CD4-positive, alpha-beta T cell treated with Interleukin-17A for 4 hours (primary cell): ENCODE results near the gene CPVL.
A peak's percentile ranks its signal among the peaks of the same experiment; 100 is the strongest.

ENCODE experiments used
- DNase-seq: peaks from one replicate; pipeline ENCODE4 v3.0.0-alpha.2; 2020; ENCODE audit warnings: mixed read lengths

CPVL gene

DNA sequence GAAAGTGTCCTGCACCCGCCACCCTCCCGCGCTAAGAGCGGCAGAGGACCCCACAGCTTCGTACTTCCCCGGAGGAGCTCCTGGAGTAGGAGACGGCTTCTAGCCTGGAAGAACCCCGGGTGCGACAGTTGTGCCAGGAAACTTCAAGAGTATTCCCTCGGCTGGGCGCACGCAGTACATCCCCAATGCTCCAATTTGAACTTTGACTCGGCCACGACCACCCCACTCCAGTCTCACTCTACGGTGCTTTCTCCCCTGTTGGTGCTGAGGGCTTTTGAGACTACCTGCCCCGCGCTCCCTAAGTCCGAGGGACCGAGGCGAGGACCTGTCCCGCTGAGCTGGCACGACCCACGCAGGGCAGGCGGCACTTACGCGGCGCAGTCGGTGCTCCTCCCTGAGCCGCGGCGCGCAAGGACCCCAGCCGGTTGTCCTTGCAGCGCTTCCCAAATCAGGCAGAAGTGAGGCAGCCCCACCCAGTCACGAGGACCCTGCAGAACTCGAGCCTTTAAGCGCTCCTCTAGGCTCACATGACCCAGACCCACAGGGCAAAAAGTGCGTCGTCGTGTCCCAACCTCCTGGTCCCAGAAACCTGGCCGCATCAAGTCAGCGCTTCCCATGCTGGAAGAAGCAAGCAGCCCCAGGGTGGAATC, at the start of gene CPVL:
Gene CPVL (minus strand): TSS at position 481 of the 650 bp plus-strand sequence. CDS start 25,476 bp downstream, outside the sequence.
- no peak for DNase-seq

DNA sequence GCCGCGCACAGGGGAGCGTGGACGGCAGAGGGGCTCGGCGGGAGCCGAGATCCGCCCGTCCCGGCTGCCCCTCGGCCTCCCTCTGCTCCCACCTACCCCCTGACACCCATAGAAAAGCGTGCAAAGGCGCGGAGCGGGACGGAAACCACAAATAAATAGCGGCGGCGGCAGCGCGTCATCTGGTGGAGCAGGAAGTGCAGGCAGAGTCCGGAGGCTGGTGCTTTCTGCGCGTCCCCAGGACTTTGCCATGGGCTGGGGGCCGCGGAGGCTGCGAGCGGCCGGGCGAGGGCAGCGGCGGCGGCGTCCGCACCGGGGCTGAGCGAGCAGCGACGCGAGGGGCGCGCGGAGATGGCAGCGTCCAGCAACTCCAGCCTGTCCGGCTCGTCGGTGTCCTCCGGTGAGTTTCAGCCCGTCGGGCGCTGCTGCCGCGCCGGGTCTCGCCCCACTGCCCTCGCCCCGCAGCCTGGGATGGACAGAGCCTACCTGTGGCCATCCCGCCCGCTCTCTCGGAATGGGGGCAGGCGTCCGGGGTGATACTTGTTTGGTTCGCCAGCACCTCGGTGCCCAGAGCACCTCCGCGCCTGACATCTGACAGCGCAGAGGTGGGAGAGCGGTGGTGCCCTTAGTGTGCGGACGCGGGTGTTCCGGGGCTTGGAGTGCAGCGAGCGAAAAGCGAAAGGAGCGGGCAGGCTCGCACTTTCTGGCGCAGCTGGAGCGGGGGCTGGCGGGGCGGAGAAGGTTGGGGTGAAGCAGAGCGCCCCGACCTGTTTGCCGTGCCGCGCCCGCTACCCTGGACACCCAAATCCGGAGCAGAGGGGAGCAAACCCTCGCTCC, 48.5 kb upstream of the CPVL start, which contains the start of gene CHN2:
Gene CHN2 (plus strand): TSS at position 182 of the 834 bp plus-strand sequence.
- peak; percentile 48 for DNase-seq

DNA sequence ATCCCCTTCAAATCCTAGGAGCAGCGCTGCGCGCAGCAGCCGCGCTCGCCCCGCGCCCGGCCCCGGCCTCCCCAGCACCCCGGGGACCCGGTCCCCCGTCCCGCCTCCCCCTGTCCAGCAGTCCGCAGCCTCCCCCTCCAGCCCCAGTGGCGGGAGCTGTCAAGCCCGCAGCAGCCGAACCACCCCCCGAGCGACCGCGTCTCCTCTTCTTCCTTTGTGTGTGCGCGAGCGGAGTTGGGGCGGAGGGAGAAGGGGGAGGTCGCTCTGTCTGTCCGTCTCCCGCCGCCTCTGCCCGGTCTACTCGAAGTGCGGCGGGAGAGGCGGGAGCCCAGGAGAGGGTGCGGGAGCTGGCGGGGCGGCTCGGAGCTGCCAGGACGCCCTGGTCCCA, 47.9 kb upstream of the CPVL start:
- DNase-seq = no peak

DNA sequence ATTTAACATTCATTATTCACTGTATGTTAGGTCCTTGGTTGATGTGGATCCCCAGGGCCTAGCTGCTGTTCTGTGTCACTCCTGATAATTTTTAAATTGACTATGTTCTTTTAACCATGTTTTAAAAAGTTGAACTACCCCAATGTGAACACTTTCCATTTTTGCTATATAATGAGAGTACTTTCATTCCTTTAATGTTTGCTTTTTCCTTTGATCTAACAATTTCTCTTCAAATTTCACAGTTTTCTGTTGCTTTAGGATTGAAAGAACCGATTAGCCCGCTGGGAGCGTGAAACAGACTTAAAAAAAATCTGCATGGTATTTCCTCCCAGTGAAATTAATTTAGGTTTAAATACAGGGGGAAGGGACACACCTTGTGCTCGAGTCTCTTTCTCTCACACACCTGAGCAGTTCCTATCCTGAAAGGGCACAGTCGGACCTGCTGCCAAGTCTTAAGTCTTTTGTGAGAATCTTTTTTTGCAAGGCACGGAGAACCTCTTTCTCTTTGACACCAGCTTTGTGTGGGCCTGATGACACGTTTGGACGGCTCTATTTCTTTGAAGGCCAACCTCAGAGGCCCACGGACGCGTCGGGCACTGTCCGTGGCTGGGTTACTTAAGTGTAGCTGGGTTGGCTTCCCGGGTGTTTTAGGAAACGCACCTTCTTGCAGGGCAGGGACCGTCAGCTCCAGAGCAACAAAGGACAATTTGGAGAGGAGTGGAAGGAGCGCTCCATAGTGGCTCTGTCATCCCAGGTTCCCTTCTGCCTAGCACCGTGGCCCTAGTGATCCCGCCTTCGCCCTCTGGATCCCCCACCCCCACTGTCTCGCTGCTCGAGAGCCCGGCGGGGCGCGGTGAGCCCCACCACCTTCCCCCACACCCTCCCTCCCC, 47.2 kb upstream of the CPVL start:
- DNase-seq = no peak

DNA sequence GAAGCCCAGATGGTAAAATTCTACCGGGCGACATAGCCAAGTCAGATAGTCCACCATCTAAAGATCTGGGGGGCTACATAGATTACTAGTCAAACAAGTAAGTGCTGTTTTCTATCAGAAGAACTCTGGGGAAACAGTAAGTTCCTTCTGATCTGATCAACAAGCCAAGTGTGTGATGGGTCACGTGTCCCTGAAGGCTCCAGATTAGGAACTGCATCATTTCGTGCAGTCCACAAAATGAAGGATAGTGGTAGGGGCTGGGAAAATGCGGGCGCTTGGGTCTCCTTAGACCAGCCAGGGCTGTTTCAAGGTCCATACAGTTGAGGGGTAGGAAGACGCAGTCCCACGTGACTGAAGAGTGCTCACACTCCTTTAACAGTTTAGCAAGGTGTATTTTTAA, 46.5 kb upstream of the CPVL start:
- no peak for DNase-seq

DNA sequence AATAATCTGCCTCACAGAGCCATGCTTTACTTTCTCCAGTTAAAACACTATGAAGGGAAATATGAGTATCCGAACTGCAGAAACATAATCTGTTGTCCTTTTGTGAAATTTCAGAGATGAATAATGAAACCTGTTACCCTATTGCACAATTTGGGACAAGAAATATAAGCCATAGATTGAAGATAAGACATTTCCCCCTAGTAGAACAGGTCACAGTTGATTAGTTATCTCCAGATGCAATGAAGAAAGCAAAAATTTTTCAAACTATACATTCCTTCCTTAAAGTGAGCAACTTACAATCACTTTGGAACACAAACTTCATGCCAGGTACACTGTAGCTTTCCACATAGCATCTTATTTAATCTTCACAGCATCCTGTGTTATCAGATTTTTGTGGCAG, 46.0 kb upstream of the CPVL start:
- DNase-seq = no peak

DNA sequence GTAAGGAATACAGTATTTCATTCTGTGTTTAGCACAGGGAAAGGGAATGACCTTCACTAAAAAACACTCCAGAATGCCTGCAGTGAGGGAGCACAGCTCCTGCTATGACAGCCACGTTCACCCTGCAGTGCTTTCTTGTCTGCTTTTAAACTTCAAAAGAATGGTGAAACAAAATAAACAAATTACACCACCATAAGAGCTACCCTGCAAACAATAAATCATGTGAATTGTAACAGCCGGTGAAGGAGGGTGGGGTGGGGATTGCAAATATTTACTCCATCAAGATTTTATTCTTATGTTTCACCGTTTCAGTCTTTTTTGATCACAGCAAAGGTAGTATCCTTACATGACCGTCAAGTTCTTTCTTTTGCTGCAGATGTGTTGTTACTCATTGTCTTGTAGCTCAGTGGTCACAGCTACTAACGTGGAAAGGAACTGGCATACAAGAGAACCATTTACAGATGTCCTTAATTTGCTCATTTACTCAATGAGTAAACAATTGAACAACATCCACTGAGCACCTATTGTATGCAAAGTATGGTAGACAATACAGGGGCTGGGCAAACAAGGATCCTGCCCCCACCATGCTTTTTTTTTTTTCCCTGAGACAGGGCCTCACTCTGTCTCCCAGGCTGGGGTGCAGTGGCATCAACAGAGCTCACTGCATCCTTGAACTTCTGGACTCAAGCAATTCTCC, 44.2 kb upstream of the CPVL start:
- no peak for DNase-seq

DNA sequence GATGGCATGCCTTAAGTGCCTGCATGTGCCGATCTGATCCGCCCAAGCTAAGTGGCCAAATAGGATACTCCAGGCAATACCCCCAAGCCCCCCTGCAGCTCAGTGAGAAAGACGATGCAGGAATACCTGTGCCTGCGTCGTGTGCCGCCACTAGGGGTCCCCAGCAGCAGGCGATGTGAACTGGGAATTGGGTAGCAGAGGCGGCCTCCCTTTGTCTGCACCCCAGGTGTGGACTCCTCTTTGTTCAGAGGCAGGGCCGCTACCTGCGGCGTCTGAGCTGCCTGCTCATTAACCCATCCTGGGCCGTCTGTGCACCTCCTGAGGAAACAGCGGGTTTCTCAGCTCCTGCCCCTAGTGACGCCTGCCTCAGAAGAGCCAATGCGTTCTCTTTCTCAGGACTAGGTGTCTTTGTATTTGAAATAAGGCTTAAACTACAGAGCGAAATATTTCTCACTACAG, 43.4 kb upstream of the CPVL start:
- peak; percentile 63 for DNase-seq

DNA sequence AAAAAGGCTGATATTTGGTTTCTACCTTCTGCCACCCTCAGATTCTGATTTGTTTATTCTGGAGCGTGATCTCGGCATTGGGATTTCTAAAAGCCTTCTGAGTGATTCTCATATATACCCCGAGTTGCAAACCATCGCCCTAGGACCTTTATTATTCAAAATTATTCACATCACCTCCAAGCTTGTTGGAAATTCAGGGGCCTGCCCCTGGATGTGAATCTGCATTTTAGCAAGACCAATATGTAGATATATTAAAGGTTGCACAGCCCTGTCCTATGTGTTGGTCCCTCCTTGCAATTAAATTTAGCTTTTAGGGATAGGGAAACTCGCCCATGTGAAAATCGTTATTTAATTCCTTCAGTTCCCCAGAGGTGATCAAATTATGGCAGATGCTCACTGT, 39.3 kb upstream of the CPVL start:
- DNase-seq = no peak

DNA sequence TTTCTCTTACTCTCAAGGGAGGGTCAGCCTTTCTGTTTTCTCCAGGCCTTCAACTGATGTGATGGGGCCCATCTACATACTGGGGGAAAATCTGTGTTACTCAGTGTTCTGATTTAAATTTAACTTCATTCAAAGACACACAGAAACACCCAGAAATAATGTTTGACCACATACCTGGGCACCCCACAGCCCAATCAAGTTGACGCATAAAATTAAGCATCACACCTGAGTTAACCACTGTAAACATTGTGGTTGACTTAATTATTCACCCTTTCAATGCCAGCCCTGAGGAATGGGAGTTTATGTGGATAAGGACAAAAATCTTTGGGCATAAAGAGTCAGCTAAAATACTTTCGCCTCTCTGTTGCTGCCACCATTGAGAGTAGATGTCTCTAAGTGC, 38.3 kb upstream of the CPVL start:
- DNase-seq = no peak

DNA sequence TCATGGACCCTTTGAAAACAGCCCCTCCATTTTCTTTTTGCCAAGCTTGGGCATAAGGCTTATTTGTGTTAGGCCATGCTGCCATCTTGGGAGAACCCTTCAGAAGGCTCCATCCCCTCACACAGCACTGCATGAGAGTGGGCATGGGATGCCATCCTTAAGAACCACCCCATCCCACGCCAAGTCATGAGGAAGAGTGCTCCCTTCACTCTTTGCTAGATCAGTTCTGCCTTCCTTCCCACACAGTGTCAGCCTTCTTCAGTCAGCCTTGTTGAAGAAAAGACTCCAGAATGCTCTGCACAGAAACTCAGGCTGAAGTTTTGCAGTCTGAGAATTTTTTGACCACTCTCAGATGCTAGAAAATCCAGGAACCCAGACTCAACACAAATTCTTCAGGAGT, 32.8 kb upstream of the CPVL start:
- DNase-seq = no peak

DNA sequence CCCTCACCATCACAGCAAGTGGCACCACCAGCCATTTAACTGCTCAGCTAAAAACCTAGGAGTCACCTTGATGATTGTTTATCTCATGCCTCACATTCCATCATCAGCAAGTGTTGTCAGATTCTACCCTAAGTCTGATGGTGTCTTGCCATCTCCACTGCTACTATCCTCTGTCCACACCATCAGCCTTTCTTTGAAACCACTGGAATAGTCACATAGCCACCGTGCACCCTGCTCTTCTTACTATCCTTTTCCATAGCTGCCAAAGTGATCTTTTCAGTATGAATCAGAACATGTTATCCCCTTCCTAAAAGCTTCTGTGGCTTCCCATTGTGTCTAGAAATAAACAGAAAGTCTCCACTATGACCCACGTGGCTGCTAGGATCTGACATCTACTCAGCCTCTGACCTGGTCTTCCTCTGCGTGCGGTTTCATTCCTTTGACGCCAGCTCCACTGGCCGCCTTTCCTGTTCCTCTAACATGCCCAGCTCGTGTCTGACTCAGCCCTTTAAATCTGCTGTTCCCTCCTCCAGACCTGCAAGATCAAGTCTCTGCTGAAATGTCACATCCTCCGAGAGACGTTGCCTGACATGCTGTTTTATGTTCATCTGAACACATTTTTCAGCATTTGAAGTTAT, 31.7 kb upstream of the CPVL start:
- no peak for DNase-seq

DNA sequence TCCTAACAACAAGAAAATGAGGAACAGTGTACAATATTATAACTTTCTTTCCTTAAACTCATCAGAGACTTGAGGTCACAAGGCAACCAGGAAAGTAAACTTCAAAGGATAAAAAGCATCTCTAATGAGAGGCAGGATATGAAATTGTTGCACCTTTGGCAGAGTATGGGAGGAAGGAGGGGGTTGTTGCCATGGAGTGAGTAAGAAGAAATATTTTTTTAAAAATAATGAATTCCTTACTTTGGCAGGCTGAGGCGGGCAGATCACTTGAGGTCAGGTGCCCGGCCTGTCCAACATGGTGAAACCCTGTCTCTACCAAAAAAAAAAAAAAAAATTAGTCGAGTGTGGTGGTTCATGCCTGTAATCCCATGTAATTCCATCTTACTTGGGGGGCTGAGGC, 27.1 kb upstream of the CPVL start:
- DNase-seq = no peak

DNA sequence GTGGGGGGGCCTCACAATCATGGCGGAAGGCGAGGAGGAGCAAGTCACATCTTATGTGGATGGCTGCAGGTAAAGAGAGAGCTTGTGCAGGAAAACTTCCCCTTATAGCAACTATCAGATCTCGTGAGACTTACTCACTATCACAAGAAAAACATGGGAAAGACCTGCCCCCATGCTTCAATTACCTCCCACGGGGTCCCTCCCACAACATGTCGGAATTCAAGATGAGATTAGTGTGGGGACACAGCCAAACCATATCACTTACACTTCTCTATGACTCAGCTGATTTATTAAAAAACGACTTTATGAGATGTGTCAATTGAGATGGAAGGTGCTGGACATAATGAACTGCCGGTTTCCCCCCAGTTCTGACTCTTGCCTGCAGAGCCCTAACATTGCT, 24.4 kb upstream of the CPVL start:
- DNase-seq = no peak

DNA sequence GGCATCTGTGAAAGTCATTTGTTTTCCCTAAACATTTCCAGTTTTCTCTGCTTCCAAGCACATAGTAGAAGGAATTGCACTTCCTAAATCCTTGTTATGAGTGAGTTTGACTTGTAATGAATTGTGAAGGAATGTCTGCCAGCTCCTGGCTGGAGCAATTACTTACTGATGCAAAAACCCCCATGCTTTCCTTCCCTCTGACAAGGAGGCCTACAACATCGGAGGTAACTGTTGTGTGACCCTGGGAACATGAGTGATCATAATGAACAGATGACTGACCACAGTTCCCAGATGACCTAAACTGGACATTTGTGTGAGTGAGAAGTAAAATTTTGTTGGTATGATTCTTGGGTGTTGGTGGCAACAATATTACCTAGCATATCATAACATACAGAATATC, 21.4 kb upstream of the CPVL start:
- no peak for DNase-seq

DNA sequence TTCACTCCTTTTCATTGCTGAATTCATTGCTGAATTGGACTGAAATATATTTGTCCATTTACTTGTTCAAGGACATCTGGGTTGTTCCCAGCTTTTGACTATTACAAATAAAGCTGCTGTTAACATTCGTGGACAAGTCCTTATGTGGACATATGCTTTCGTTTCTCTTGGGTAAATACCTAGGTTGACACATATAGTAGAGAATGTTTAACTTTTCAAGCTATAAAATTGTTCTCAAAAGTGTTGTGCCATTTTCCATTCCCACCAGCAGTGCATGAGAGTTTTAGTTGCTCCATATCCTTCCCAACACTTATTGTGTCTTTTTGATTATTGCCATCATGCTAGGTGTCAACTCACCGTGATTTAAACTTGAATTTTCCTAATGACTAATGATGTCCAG, 17.5 kb upstream of the CPVL start:
- DNase-seq = no peak

DNA sequence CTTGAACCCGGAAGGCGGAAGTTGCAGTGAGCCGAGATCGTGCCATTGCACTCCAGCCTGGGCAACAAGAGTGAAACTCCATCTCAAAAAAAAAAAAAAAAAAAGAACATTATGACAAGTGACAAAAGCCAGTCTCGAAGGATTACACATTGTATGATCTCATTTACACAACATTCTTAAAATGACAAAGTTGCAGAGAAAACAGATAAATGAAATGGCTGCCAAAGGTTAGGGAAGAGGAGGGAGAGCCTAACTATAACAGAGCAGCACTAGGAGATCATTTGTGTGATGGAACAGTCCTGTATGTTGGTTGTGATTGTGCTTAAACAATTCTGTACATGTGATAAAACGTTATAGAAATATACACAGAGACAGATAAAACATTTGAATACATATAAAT, 16.2 kb upstream of the CPVL start:
- no peak for DNase-seq

DNA sequence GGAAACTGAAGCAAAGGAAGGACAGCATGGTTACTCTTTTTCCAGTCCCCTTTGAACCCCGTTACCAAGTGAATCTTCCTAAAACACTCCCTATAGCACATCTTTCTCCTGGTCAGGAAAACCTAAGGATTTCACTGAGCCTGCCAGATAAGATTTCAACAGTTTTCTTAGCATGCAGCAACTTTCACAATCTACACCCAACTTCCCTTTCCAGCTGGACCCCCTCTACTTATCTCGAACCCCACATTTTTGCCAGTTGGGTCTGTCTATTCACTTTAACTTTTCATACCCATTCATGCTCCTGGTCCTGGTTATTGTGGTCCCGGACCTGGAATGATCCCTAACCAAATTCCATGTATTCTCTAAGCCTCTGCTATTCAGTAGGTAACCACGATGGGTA, 14.9 kb upstream of the CPVL start:
- DNase-seq = no peak

DNA sequence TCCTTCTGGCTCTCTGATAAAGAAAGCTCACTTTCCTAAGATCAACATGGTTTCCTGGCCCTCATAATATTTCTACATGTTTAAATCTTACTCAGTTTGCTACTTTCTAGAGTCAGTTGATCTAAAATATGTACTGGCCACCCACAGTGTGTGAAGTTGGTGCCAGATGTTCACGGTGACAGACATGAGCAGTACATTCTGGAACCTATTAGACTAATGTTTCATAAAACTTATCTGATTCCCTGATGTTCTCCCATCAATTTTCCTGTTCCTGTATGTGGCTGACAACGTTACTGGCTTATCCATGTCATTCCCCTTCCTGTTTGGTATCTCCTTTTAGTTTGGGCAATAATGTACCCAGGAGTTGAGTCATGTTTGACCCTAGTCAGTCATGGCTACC, 13.7 kb upstream of the CPVL start:
- DNase-seq = no peak

DNA sequence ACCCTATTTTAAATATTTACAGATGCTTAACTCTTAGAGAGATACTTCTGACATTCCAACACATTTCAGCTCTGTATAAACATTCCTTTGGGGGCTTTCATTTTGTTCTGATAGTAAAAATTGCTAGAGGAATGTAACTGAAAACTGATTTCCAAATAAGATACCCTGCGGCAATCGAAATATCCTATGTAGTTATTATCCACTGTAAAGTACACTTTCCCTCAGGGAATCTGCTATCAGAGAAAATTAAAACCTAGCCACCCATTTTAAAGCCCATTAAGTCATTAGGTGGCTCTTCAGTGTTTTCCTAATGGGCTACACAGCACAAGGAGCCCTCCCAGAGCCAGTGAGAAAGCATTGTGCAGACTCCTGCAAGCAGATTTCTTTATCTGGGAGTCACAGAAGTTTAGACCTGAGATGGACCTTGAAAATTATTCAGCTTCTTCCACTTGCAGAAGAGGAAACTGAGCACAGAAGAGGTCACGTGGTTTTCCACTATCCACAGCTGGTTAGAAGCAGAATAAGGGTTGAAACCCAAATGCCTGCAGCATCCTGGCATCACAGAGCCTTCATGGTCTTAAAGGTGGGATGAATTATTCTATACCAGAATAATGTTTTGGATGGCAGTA, 12.6 kb upstream of the CPVL start:
- DNase-seq = no peak

DNA sequence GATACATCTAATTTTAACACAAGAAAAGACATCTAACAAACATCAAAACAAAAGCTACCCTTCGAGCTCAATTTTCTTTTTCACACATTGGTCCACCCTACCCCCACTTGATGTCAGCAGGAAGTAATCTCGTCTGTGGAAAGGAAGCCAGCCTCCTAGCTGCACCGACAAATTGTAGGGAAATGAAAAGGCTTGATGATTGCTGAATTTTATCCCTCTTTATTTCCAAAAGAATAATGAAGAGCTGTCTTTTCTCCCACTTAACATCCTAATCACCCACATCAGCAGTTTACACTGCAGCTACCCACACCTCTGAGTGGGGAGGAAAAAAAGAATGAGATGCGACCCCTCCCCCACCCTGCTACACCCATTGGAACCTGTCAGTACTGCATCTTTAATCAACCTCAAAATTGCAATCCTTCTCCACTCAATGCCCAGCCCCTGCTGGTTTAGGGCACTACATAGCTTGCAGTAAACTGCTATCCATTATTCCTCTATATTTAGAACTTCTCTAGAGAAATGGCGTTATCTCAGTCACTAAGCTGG, 10.6 kb upstream of the CPVL start:
- no peak for DNase-seq
